GM21576 (cell line): ENCODE results near the gene LYL1.

Experiments used
- ATAC-seq: cut with Tn5 transposase; IDR thresholded peaks from one replicate; pipeline ENCODE4 v1.9.1; 2021; ENCODE audit warnings: mild to moderate bottlenecking, moderate library complexity; ENCODE audit not compliant: unreplicated experiment

Gene LYL1

GRCh38 chr19:13110099-13110610 lies 7.5 kb upstream of the LYL1 start:
- ATAC-seq, result no peak

- no peak for ATAC-seq
Measured at GRCh38 chr19:13109361-13110098, 6.9 kb upstream of the LYL1 start.

- no peak for ATAC-seq
Measured at GRCh38 chr19:13104848-13105711, 2.4 kb upstream of the LYL1 start.

GRCh38 chr19:13104360-13104847 lies 1.7 kb upstream of the LYL1 start:
- ATAC-seq, result peak; percentile 33

- ATAC-seq, result no peak
Measured at GRCh38 chr19:13103581-13104359, 1.1 kb upstream of the LYL1 start.

GRCh38 chr19:13102416-13102665 lies 317 bp downstream of the LYL1 start:
- ATAC-seq, result no peak

GRCh38 chr19:13101590-13102415 lies 855 bp downstream of the LYL1 start:
- no peak for ATAC-seq

- no peak for ATAC-seq
Measured at GRCh38 chr19:13100841-13101589, 1.6 kb downstream of the LYL1 start.

GRCh38 chr19:13100031-13100588 lies 2.5 kb downstream of the LYL1 start:
- no peak for ATAC-seq

GRCh38 chr19:13099073-13099999 lies 3.3 kb downstream of the LYL1 start:
- no peak for ATAC-seq

- no peak for ATAC-seq
Measured at GRCh38 chr19:13098277-13099072, 4.2 kb downstream of the LYL1 start.

- no peak for ATAC-seq
Measured at GRCh38 chr19:13097463-13098258, 5.0 kb downstream of the LYL1 start.

GRCh38 chr19:13097033-13097462 lies 5.6 kb downstream of the LYL1 start:
- ATAC-seq, result no peak

GRCh38 chr19:13095934-13096927 lies 6.4 kb downstream of the LYL1 start:
- no peak for ATAC-seq

GRCh38 chr19:13095393-13095784 lies 7.3 kb downstream of the LYL1 start:
- no peak for ATAC-seq
